Muscle layer of duodenum (tissue), 2 donors: ENCODE measurements around the gene FAF2.

Source experiments
- H3K27ac ChIP-seq: one replicate; pipeline ENCODE4 v1.7.0; 2013; ENCODE audit warnings: mild to moderate bottlenecking, low read length
- H3K27me3 ChIP-seq: one replicate; pipeline ENCODE4 v1.7.0; 2013; ENCODE audit warnings: low read depth, mild to moderate bottlenecking, control low read depth, low read length
- H3K36me3 ChIP-seq, 2 donors: one replicate each; pipeline ENCODE4 v1.7.0; 2013; ENCODE audit warnings: low read length in 2 of 2, control low read depth in 1 of 2, mild to moderate bottlenecking in 1 of 2; ENCODE audit not compliant: insufficient read depth in 2 of 2, control insufficient read depth in 1 of 2
- H3K4me1 ChIP-seq, 2 donors: one replicate each; pipeline ENCODE4 v1.7.0; 2013; ENCODE audit warnings: low read length in 2 of 2, mild to moderate bottlenecking in 2 of 2, control low read depth in 1 of 2, moderate library complexity in 1 of 2; ENCODE audit not compliant: insufficient read depth in 2 of 2, control insufficient read depth in 1 of 2
- H3K4me3 ChIP-seq, 2 donors: one replicate each; pipeline ENCODE4 v1.7.0; 2013; ENCODE audit warnings: low read length in 2 of 2, low read depth in 1 of 2, mild to moderate bottlenecking in 1 of 2
- H3K9me3 ChIP-seq, 2 donors: one replicate each; pipeline ENCODE4 v1.7.0; 2013; ENCODE audit warnings: low read length in 2 of 2, control low read depth in 1 of 2, mild to moderate bottlenecking in 1 of 2; ENCODE audit not compliant: control insufficient read depth in 1 of 2
- donor health status: healthy.

Gene FAF2

GRCh38 chr5:176527246-176528222 lies 79.3 kb downstream of the FAF2 start:
- no peaks in the 10 kb centered on the region for H3K9me3 ChIP-seq
- H3K27me3 ChIP-seq: no peaks in the 10 kb centered on the region
- H3K36me3 ChIP-seq: peaks cover 7 to 46% of the 10 kb centered on the region in 2 donors
- H3K4me3 ChIP-seq: no peak overlapping the region
- no peak overlapping the region for H3K27ac ChIP-seq
- peaks cover 0 to 20% of the 10 kb centered on the region in 2 donors for H3K4me1 ChIP-seq

DNA sequence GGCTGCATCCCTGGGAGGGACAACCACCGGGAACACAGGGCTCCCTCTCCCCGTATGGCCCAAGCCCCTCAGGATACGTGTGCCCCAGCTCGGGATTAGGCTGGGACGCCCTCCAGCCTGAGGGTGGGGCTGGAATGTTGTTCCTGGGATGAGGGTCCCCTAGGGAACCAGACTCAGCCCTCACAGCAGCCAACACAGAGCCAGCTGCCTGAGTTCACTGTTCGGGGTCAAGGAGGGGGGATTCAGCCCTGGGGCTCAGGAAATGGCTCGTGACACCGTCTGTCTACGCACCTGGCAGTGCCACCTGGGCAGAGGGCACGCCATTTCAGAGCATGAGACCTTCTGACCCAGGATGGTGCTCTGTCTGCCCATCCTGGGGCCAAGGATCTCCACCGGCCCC lies 80.1 kb downstream of the FAF2 start:
- H3K4me1 ChIP-seq: peaks cover 7 to 28% of the 10 kb centered on the region in 2 donors
- no peak overlapping the region for H3K27ac ChIP-seq
- peaks cover 7 to 46% of the 10 kb centered on the region in 2 donors for H3K36me3 ChIP-seq
- H3K27me3 ChIP-seq: no peaks in the 10 kb centered on the region
- no peak overlapping the region for H3K4me3 ChIP-seq
- H3K9me3 ChIP-seq: no peaks in the 10 kb centered on the region

DNA sequence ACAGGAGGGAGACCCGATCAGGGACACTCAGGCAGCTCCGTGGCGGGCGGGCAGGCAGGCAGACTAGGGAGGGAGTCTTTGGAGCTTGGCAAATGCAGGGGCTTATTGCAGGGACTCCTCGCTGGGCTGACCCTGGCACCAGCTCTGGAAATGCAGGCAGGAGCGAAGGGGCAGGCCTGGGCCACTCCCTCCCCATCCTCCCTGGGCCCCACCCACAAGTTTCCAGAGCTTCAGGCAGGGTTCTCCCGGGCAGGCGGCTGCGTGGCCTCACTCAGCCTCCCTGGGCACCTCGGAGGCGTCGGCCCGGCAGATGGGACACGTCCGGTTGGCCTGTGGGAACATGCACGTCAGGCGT lies 80.6 kb downstream of the FAF2 start:
- H3K27ac ChIP-seq: no peak overlapping the region
- no peak overlapping the region for H3K4me3 ChIP-seq
- H3K9me3 ChIP-seq: no peaks in the 10 kb centered on the region
- peaks cover 7 to 46% of the 10 kb centered on the region in 2 donors for H3K36me3 ChIP-seq
- no peaks in the 10 kb centered on the region for H3K27me3 ChIP-seq
- peaks cover 11 to 32% of the 10 kb centered on the region in 2 donors for H3K4me1 ChIP-seq

DNA sequence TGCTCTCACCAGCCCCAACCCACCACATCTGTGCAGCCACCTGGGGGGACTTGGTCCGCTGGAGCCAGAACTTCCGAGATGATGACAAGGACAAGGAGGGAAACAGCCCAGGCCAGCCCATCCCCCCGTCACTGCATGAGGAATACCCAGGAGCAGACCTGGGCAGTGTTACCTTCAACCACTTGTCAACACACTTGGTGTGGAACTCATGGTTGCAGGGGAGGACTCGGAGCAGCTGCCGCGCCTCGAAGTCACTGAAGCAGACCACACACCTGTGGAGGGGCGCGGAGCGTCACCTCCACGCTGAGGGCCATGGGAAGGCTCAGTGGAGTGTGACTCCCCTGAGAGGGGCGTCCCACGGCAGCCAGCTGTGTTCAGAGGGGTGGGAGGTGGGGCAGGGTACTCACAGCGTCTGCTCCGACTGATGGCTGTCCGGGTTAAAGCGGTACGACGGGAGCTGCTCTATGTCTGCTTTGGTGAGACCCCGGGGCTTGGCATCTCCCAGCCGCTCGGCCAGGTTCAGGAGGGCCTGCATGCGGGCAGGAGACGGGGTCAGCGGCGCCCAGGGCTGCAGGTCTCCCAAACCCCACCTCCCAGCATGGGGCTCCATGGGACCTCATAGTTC lies 81.0 kb downstream of the FAF2 start:
- Histone ChIP-seq H3K36me3 (peaks cover 7 to 46% of the 10 kb centered on the region in 2 donors), H3K4me3 (no peak overlapping the region), H3K27ac (no peak overlapping the region), H3K4me1 (peaks cover 15 to 37% of the 10 kb centered on the region in 2 donors), H3K27me3 (no peaks in the 10 kb centered on the region), H3K9me3 (no peaks in the 10 kb centered on the region)

GRCh38 chr5:176529741-176530141 lies 81.6 kb downstream of the FAF2 start:
- no peaks in the 10 kb centered on the region for H3K9me3 ChIP-seq
- no peak overlapping the region for H3K4me3 ChIP-seq
- peaks cover 21 to 42% of the 10 kb centered on the region in 2 donors for H3K4me1 ChIP-seq
- peaks cover 7 to 46% of the 10 kb centered on the region in 2 donors for H3K36me3 ChIP-seq
- H3K27me3 ChIP-seq: no peaks in the 10 kb centered on the region
- no peak overlapping the region for H3K27ac ChIP-seq

- H3K4me3 ChIP-seq: no peak overlapping the region
- peaks cover 7 to 45% of the 10 kb centered on the region in 2 donors for H3K36me3 ChIP-seq
- no peak overlapping the region for H3K27ac ChIP-seq
- no peaks in the 10 kb centered on the region for H3K27me3 ChIP-seq
- H3K9me3 ChIP-seq: no peaks in the 10 kb centered on the region
- H3K4me1 ChIP-seq: peaks cover 28 to 50% of the 10 kb centered on the region in 2 donors
Observed at GRCh38 chr5:176530393-176530982, 82.3 kb downstream of the FAF2 start.

GRCh38 chr5:176530983-176531901 lies 83.1 kb downstream of the FAF2 start:
- no peak overlapping the region for H3K27ac ChIP-seq
- peaks cover 31 to 57% of the 10 kb centered on the region in 2 donors for H3K4me1 ChIP-seq
- H3K27me3 ChIP-seq: no peaks in the 10 kb centered on the region
- H3K4me3 ChIP-seq: no peak overlapping the region
- H3K9me3 ChIP-seq: no peaks in the 10 kb centered on the region
- H3K36me3 ChIP-seq: peaks cover 7 to 42% of the 10 kb centered on the region in 2 donors

- H3K27ac ChIP-seq: no peak overlapping the region
- H3K4me1 ChIP-seq: peaks cover 31 to 58% of the 10 kb centered on the region in 2 donors
- no peaks in the 10 kb centered on the region for H3K27me3 ChIP-seq
- peaks cover 7 to 41% of the 10 kb centered on the region in 2 donors for H3K36me3 ChIP-seq
- H3K4me3 ChIP-seq: no peak overlapping the region
- no peaks in the 10 kb centered on the region for H3K9me3 ChIP-seq
Observed at GRCh38 chr5:176531902-176532493, 83.8 kb downstream of the FAF2 start.

DNA sequence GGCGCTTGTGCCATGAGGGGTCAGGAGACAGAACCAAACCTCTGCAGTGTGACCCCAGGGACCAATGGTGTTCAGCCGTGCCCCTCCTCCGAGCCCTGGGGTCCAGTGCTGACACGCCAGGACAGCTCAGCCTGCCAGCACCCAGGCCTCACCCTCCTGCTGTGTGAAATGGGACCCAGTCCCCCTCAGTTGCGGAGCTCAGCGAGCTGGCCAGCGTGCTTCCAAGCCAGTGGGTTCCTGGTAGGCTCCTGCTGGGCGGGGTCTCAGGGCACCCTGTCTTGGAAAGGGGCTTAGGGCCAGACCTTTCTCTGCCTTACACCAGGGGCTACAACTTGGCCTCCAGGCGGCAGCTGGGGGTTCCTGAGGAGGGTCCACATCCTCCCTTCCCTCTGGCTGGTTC lies 84.6 kb downstream of the FAF2 start:
- Histone ChIP-seq H3K36me3 (peaks cover 7 to 33% of the 10 kb centered on the region in 2 donors), H3K27ac (peak overlapping the region; percentile 75), H3K4me1 (peaks cover 31 to 58% of the 10 kb centered on the region in 2 donors), H3K27me3 (no peaks in the 10 kb centered on the region), H3K4me3 (no peak overlapping the region), H3K9me3 (no peaks in the 10 kb centered on the region)

DNA sequence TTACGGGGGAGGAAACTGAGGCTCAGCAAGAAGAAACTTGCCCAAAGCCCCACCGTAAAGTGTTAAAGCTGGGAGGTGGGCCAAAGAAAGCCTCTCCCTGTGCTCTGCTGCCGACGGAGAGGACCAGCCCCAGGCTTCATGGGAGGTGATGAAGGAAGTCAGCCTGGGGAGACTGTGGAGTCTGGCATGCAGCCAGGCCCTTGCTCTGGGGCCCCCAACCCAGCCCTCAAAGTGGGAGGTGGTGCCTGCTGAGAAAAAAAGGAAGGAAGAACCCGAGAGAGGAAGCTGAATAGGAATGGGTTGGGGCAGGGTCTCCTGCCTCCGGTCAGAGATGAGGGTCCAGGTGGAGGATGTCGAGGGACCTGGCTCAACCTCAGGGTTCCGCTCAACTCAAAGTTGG lies 85.2 kb downstream of the FAF2 start:
- H3K4me1 ChIP-seq: peaks cover 34 to 62% of the 10 kb centered on the region in 2 donors
- H3K27ac ChIP-seq: peak overlapping the region; percentile 75
- no peaks in the 10 kb centered on the region for H3K9me3 ChIP-seq
- peaks cover 7 to 27% of the 10 kb centered on the region in 2 donors for H3K36me3 ChIP-seq
- H3K27me3 ChIP-seq: no peaks in the 10 kb centered on the region
- peak overlapping the region; percentile 39 to 96 for H3K4me3 ChIP-seq
